GM10266 (cell line): ENCODE data around the gene SLC30A1.

Experiments used
- DNase-seq: peaks from one replicate; pipeline ENCODE4 v3.0.0; 2012; ENCODE audit errors: extremely low spot score
- TF ChIP-seq, protein P1 (sequence below): IDR thresholded peaks from 2 replicates; pipeline ENCODE4 v1.5.1; 2012; ENCODE audit warnings: mild to moderate bottlenecking, low read depth; ENCODE audit not compliant: control insufficient read depth, insufficient read depth; ENCODE audit errors: missing control alignments

SLC30A1 gene

DNA sequence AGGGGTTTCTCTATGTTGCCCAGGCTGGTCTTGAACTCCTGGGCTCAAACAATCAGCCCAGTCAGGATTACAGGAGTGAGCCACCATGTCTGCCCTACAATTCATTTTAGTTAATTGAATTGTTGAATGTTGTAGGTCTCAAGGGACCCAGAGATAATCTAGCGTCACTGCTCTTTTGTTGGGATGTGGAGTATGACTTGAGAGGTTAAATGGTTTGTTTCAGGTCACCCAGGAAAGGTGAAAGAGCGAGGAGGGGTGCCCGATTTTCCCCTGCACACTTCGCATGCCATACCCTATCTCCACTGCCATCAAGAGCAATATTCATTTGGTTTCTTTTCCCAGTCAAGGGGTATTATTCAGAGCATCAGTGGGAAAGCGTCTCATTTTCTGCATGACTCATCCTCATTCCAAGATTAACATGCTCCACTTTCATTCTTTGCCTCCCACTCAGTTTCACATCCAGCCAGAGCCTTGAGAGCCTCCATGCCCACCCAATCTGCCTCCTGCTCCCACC lies 13.1 kb upstream of the SLC30A1 start:
- TF ChIP-seq, protein P1, sequence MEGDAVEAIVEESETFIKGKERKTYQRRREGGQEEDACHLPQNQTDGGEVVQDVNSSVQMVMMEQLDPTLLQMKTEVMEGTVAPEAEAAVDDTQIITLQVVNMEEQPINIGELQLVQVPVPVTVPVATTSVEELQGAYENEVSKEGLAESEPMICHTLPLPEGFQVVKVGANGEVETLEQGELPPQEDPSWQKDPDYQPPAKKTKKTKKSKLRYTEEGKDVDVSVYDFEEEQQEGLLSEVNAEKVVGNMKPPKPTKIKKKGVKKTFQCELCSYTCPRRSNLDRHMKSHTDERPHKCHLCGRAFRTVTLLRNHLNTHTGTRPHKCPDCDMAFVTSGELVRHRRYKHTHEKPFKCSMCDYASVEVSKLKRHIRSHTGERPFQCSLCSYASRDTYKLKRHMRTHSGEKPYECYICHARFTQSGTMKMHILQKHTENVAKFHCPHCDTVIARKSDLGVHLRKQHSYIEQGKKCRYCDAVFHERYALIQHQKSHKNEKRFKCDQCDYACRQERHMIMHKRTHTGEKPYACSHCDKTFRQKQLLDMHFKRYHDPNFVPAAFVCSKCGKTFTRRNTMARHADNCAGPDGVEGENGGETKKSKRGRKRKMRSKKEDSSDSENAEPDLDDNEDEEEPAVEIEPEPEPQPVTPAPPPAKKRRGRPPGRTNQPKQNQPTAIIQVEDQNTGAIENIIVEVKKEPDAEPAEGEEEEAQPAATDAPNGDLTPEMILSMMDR = no peak
- DNase-seq = no peak

DNA sequence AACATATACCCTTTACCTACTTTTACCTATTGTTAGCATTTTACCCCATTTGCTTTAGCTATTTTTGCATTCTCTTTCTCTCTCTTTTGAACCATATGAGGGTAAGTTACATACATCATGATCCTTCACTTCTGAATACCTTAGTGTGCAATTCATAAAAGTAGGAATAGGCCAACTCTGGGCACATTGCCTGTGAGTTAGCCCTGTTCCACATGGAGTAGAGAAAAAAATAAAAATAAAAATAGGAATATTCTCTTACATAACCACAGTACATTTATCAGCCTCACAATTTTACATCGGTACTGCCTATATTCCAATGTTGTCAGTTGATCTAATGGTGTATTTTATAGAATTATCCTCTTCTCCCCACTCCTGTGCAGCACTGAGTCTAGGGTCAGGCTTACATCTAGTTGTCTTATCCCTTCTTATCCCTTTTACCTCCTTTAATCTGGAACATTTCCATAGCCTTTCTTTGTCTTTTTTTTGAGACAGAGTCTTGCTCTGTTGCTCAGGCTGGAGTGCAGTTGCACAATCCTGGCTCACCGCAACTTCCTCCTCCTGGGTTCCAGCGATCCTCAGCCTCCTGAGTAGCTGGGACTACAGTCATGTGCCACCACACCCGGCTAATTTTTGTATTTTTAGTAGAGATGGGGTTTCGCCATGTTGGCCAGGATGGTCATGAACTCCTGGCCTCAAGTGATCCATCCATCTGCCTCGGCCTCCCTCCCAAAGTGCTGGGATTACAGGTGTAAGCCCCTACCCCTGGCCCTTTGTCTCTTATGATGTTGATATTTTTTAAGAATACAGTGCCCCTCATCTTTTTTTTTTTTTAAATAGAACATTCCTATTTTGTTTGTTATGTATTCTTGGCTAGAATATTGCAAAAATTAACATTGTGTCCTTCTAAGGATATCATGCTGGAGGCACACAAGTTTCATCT lies 11.1 kb upstream of the SLC30A1 start:
- TF ChIP-seq, protein P1 = no peak
- no peak for DNase-seq

DNA sequence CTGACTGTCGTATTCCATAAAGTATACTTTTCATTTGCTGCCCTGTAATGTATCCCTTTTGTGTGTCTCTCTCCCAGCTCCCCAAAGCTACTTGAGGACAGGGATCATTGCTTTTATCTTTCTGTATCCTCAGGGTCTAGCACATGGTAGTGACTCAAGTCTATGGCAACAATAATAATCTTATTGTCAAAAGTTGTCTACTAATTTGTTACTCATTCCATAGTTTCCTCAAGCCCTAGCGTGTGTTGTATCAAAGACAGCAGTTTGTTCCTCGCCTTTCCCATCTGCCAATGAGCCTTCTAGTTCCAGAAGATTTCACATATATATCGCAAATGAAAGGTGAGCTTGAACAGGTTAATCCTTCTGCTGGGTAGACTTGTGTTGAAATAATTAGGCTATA lies 9.8 kb upstream of the SLC30A1 start:
- TF ChIP-seq, protein P1 = no peak
- no peak for DNase-seq

DNA sequence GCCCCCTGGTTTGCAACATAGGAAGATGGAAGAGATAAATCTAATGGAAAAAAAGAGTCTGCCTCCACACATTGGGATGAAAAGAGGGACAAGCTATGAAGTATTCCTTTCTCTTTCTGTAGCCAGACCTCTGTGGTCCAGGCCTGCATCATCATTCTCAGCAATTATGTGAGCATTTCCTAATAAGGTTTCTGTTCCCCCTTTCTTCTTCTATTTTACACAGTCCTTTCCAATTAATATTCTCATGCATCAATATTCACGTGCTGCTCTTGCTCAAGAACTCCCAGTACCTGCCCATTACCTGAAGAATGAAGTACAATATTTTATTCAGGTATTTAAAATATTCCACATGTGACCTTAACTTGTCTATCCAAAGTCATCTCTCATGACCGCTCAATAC lies 8.2 kb upstream of the SLC30A1 start:
- no peak for DNase-seq

DNA sequence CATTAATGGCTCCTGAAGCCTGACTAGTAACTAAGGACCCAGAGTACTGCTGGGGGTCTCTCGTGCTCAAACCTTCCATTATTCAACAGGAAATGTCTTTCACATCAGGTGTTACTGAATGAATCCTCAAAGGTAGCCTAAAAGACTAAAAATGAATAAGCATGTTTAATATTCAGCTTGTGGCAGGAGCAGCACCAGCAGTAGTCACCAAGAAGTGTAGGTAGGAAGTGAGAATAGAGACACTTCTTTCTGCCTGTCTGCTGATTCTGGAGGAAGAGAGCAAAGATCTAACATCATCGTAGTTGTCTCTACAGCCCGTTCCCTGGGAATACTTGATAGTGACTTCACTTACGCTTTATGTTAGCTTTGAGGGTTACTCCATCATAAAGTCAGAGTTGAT lies 7.6 kb upstream of the SLC30A1 start:
- TF ChIP-seq, protein P1 = no peak

More for the DNA sequence above, 8.2 kb upstream of the SLC30A1 start:
- TF ChIP-seq, protein P1 = no peak

DNA sequence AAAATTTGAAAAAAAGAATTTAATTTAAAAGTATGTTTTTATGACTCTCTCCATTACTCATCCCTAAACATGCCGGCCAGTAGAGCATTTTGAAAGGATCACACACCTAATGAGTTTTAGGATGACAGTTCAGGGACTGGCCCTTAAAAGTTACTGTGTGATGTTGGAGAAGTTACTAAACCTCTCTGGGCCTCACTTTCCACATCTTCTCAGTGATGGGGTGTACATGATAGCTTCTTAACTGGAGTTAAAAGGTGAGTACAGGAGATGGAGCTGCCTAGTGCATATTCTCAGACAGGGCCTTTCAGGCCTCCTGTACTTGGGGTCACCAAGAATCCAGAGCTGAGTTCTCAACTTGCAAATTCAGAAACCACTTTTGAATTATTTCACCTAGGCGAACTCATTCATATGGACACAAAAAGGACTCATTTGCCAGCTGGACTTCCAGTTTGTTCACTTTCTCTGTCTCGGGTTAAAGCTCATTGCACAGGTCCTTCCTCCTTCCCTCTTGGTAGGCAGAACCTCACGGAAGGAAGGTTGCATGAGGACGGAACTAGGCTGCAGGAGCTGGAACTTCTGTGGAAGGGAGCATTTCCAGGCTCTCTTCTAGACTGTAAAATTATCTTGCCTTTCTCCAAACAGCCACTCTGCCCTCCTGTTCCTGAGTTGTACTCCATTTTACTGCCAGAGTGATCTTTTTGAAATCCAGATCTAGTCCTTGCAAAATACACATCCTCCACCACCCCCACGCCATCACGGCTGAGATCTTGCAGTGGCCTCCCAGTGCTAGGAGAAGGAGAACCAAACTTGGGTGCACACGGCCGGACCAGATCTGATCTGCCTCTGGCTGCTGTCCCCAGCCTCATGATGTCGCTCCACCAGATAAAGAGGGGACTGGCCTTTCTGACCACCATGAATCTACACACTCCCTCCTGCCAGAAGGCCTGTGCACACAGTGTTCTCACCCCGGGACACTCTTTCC lies 4.3 kb upstream of the SLC30A1 start:
- TF ChIP-seq, protein P1 = no peak
- no peak for DNase-seq

More for the DNA sequence above, 7.6 kb upstream of the SLC30A1 start:
- no peak for DNase-seq
